Caco-2 (cell line): Measurements from ENCODE around the gene ZNF565. TPM values are rescaled to one million over a fixed set of nuclear protein-coding genes. Genes with fewer than 3 reads are reported as not detected.

Experiments
- BruUV-seq: library from RNA; stranded (reverse); fragments of 400-500 nt; replicated peaks from 2 replicates; lab custom pipeline; 2021; lab: Mats Ljungman, UMichigan
- CTCF ChIA-PET: fragments of 300-600 bp; sonication (Branson Sonifier 250); formaldehyde crosslinking; loops from one replicate; lab custom pipeline; 2022; ENCODE audit warnings: antibody characterized with exemption; lab: Charles Lee
- POLR2A ChIA-PET: fragments of 300-600 bp; sonication (Branson Sonifier 250); formaldehyde crosslinking; loops from one replicate; lab custom pipeline; 2022; ENCODE audit warnings: antibody characterized with exemption; lab: Charles Lee
- DNase-seq, 2 experiments: peaks; one replicate each; pipeline versions ENCODE4 v3.0.0 to v3.0.0-alpha.2; 2020 to 2022
- H3K27me3 ChIP-seq: replicated peaks from 2 replicates; pipeline ENCODE4 v1.6.0; 2011; ENCODE audit warnings: low read length; ENCODE audit not compliant: control insufficient read depth, insufficient read depth
- H3K36me3 ChIP-seq: 2 replicates; pipeline ENCODE4 v1.5.1; 2011; ENCODE audit warnings: low read length; ENCODE audit not compliant: control insufficient read depth, insufficient read depth
- H3K4me1 ChIP-seq: fragments of 250-450 bp; sonication (Bioruptor Pico); 2 replicates; pipeline ENCODE4 v1.5.1; 2020; ENCODE audit warnings: mild to moderate bottlenecking
- H3K4me3 ChIP-seq: 2 replicates; pipeline ENCODE4 v1.5.1; 2011; ENCODE audit warnings: low read depth, mild to moderate bottlenecking, control low read depth, low read length
- H3K9me3 ChIP-seq: fragments of 250-450 bp; sonication (Bioruptor Pico); 2 replicates; pipeline ENCODE4 v1.5.1; 2020; ENCODE audit warnings: mild to moderate bottlenecking, moderate library complexity
- H3K27ac Mint-ChIP-seq: one replicate; pipeline ENCODE4 v1.8.0; 2022; ENCODE audit warnings: mixed read lengths; ENCODE audit not compliant: unreplicated experiment
- H3K27me3 Mint-ChIP-seq: one replicate; pipeline ENCODE4 v1.8.0; 2022; ENCODE audit warnings: mixed read lengths; ENCODE audit not compliant: insufficient read depth, unreplicated experiment
- H3K36me3 Mint-ChIP-seq: one replicate; pipeline ENCODE4 v1.8.0; 2022; ENCODE audit warnings: mild to moderate bottlenecking, mixed read lengths; ENCODE audit not compliant: insufficient read depth, unreplicated experiment
- H3K4me1 Mint-ChIP-seq: one replicate; pipeline ENCODE4 v1.8.0; 2022; ENCODE audit warnings: low read depth, mixed read lengths; ENCODE audit not compliant: unreplicated experiment
- H3K4me3 Mint-ChIP-seq: one replicate; pipeline ENCODE4 v1.8.0; 2022; ENCODE audit warnings: mild to moderate bottlenecking, moderate library complexity, mixed read lengths; ENCODE audit not compliant: unreplicated experiment
- H3K9me3 Mint-ChIP-seq: one replicate; pipeline ENCODE4 v1.8.0; 2022; ENCODE audit warnings: mixed read lengths; ENCODE audit not compliant: unreplicated experiment
- intact Hi-C: fragments of 100-400 bp; cut with micrococcal nuclease; formaldehyde crosslinking; loops from one replicate; pipeline ENCODE4 v1.10.0; 2022; ENCODE audit not compliant: unreplicated experiment
- total RNA-seq: library from RNA; stranded (reverse); gene quantifications from 2 replicates; pipeline ENCODE4 v1.2.3, GENCODE V29; 2022
- TF ChIP-seq, protein P1 (sequence below), 2 experiments: fragments of 200-600 bp in 1 of 2; IDR thresholded peaks; 1 replicate in 1 of 2; 2 replicates in 1 of 2; pipeline versions ENCODE4 v1.5.1 to v1.8.0; 2011 to 2022; ENCODE audit warnings: antibody characterized with exemption in 1 of 2, control low read depth in 1 of 2, inconsistent platforms in 1 of 2, low read depth in 1 of 2, low read length in 1 of 2, mild to moderate bottlenecking in 1 of 2, moderate library complexity in 1 of 2; ENCODE audit not compliant: insufficient read depth in 1 of 2, severe bottlenecking in 1 of 2, unreplicated experiment in 1 of 2

ZNF565 gene
- total RNA-seq, 1 experiment from 2014 or later = 3.8 TPM

DNA sequence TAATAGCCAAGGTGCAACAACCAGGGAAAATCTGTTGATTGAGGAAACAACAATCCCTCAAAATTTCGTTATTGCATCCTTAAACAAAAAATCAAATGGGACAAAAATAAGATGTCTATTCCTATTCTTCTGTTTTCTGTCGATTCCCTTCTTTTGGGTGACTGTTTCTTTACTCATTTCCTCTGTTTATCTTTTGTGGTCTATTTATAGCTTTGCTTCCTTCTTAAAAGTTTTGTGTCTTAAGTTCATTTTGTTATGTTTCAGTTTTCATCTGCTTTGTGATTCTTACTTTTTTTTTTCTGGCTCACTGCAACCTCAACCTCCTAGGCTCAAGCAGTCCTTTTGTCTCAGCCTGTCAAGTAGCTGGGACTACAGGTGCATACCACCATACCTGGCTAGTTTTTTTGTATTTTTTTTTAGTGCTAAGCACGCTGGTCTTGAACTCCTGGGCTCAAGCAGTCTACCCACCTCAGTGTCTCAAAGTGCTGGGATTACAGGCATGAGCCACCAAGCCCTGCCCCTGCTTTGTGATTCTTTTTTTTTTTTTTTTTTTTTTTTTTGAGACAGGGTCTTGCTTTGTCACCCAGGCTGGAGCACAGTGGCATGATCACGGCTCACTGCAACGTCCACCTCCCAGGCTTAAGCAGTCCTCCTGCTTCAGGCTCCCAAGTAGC is 10.9 kb upstream of the ZNF565 start:
- Mint-ChIP-seq H3K9me3 (peaks cover 8% of the 10 kb centered on the region), H3K4me3 (no peak overlapping the region), H3K27me3 (no peaks in the 10 kb centered on the region), H3K27ac (no peak overlapping the region), H3K4me1 (no peaks in the 10 kb centered on the region), H3K36me3 (peaks cover 94% of the 10 kb centered on the region)
- Histone ChIP-seq H3K4me1 (no peaks in the 10 kb centered on the region), H3K36me3 (peaks cover 5% of the 10 kb centered on the region), H3K4me3 (no peak overlapping the region), H3K9me3 (no peaks in the 10 kb centered on the region), H3K27me3 (no peaks in the 10 kb centered on the region)
- no TSS peak for BruUV-seq
- POLR2A ChIA-PET = no interaction called here
- TF ChIP-seq, protein P1, sequence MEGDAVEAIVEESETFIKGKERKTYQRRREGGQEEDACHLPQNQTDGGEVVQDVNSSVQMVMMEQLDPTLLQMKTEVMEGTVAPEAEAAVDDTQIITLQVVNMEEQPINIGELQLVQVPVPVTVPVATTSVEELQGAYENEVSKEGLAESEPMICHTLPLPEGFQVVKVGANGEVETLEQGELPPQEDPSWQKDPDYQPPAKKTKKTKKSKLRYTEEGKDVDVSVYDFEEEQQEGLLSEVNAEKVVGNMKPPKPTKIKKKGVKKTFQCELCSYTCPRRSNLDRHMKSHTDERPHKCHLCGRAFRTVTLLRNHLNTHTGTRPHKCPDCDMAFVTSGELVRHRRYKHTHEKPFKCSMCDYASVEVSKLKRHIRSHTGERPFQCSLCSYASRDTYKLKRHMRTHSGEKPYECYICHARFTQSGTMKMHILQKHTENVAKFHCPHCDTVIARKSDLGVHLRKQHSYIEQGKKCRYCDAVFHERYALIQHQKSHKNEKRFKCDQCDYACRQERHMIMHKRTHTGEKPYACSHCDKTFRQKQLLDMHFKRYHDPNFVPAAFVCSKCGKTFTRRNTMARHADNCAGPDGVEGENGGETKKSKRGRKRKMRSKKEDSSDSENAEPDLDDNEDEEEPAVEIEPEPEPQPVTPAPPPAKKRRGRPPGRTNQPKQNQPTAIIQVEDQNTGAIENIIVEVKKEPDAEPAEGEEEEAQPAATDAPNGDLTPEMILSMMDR (IDR thresholded peaks at IDR 0.05; ENCODE audit: insufficient read depth in 1 of 2, low read depth in 1 of 2, low read length in 1 of 2, severe bottlenecking in 1 of 2, unreplicated experiment in 1 of 2) = no peak
- no peak for DNase-seq
- intact Hi-C loops = no loop called here
- CTCF ChIA-PET = no interaction called here

GRCh38 chr19:36222503-36222902 is 8.0 kb upstream of the ZNF565 start:
- ChIA-PET POLR2A (no interaction called here), CTCF (no interaction called here)
- H3K36me3 Mint-ChIP-seq = peaks cover 81% of the 10 kb centered on the region
- intact Hi-C loops = no loop called here
- H3K36me3 ChIP-seq = no peaks in the 10 kb centered on the region; the same call in 1 of the 2 replicates
- H3K9me3 Mint-ChIP-seq = no peaks in the 10 kb centered on the region
- DNase-seq = no peak
- H3K27ac Mint-ChIP-seq = no peak overlapping the region
- H3K27me3 ChIP-seq = no peaks in the 10 kb centered on the region
- no peaks in the 10 kb centered on the region for H3K4me1 Mint-ChIP-seq
- no peaks in the 10 kb centered on the region for H3K4me1 ChIP-seq
- BruUV-seq = no TSS peak
- H3K4me3 ChIP-seq = no peak overlapping the region
- H3K4me3 Mint-ChIP-seq = no peak overlapping the region
- H3K9me3 ChIP-seq = no peaks in the 10 kb centered on the region
- no peaks in the 10 kb centered on the region for H3K27me3 Mint-ChIP-seq
- TF ChIP-seq, protein P1 (IDR thresholded peaks at IDR 0.05; ENCODE audit: insufficient read depth in 1 of 2, low read depth in 1 of 2, low read length in 1 of 2, severe bottlenecking in 1 of 2, unreplicated experiment in 1 of 2) = no peak

- Mint-ChIP-seq H3K27ac (no peak overlapping the region), H3K36me3 (peaks cover 78% of the 10 kb centered on the region), H3K9me3 (no peaks in the 10 kb centered on the region), H3K27me3 (no peaks in the 10 kb centered on the region), H3K4me3 (no peak overlapping the region), H3K4me1 (no peaks in the 10 kb centered on the region)
- CTCF ChIA-PET = no interaction called here
- no peaks in the 10 kb centered on the region for H3K27me3 ChIP-seq
- DNase-seq = no peak
- H3K36me3 ChIP-seq = no peaks in the 10 kb centered on the region; the same call in 1 of the 2 replicates
- TF ChIP-seq, protein P1 (IDR thresholded peaks at IDR 0.05; ENCODE audit: insufficient read depth in 1 of 2, low read depth in 1 of 2, low read length in 1 of 2, severe bottlenecking in 1 of 2, unreplicated experiment in 1 of 2) = no peak
- H3K9me3 ChIP-seq = no peaks in the 10 kb centered on the region
- intact Hi-C loops = no loop called here
- POLR2A ChIA-PET = no interaction called here
- no TSS peak for BruUV-seq
- no peak overlapping the region for H3K4me3 ChIP-seq
- H3K4me1 ChIP-seq = no peaks in the 10 kb centered on the region
These were observed 7.0 kb upstream of the ZNF565 start for GRCh38 chr19:36221474-36221873.
